Suprapubic skin (tissue), 4 donors: ENCODE results near the gene DFFA. TPM values are rescaled to one million over a fixed set of nuclear protein-coding genes. Genes with fewer than 3 reads are reported as not detected.

ENCODE experiments used
- DNase-seq, 2 donors: peaks; one replicate each; pipeline ENCODE4 v3.0.0-alpha.2; 2019; ENCODE audit warnings: low spot score in 2 of 2
- H3K27ac ChIP-seq: fragments of 200-600 bp; sonication (generic); one replicate; pipeline ENCODE4 v1.5.1; 2019
- H3K27me3 ChIP-seq: fragments of 200-600 bp; sonication (generic); one replicate; pipeline ENCODE4 v1.5.1; 2019
- H3K36me3 ChIP-seq: fragments of 200-600 bp; sonication (generic); one replicate; pipeline ENCODE4 v1.5.1; 2019
- H3K4me1 ChIP-seq: fragments of 200-600 bp; sonication (generic); one replicate; pipeline ENCODE4 v1.5.1; 2019
- H3K4me3 ChIP-seq: fragments of 200-600 bp; sonication (generic); one replicate; pipeline ENCODE4 v1.5.1; 2019; ENCODE audit warnings: mild to moderate bottlenecking
- H3K9me3 ChIP-seq: fragments of 200-600 bp; sonication (generic); one replicate; pipeline ENCODE4 v1.5.1; 2019
- EP300 ChIP-seq: sonication (generic); formaldehyde crosslinking; IDR thresholded peaks from one replicate; pipeline ENCODE4 v1.6.1; 2017; ENCODE audit warnings: antibody characterized with exemption
- POLR2A ChIP-seq, 2 donors: fragments of 450-650 bp; IDR thresholded peaks; one replicate each; pipeline ENCODE4 v1.6.1; 2017; ENCODE audit warnings: antibody characterized with exemption in 2 of 2, mild to moderate bottlenecking in 2 of 2, moderate library complexity in 2 of 2
- POLR2AphosphoS5 ChIP-seq, 3 donors: sonication (generic); formaldehyde crosslinking; IDR thresholded peaks; one replicate each; pipeline ENCODE4 v1.6.1; 2017; ENCODE audit warnings: antibody characterized with exemption in 3 of 3
- whole genome bisulfite sequencing: methylation state at CpG from one replicate; pipeline ENCODE4 v1.1.5; 2018; 5-methylcytosine and 5-hydroxymethylcytosine counted together
- total RNA-seq, 4 donors: library from RNA; depleted of rRNA; stranded (reverse); fragments of >200 nt; gene quantifications; one replicate each; pipeline ENCODE4 v1.1.0, GENCODE V29; 2016
- TF ChIP-seq, protein P1 (sequence below), 2 donors: fragments of 200-600 bp in 1 of 2; fragments of 450-650 bp in 1 of 2; sonication (generic) in 1 of 2; IDR thresholded peaks; one replicate each; pipeline ENCODE4 v1.5.1; 2016 to 2019; ENCODE audit warnings: antibody characterized with exemption in 2 of 2, mild to moderate bottlenecking in 1 of 2, moderate library complexity in 1 of 2

DFFA gene
- total RNA-seq, 4 donors from 2014 or later, result 16.4 to 21.3 (median 20.2) TPM

DNA sequence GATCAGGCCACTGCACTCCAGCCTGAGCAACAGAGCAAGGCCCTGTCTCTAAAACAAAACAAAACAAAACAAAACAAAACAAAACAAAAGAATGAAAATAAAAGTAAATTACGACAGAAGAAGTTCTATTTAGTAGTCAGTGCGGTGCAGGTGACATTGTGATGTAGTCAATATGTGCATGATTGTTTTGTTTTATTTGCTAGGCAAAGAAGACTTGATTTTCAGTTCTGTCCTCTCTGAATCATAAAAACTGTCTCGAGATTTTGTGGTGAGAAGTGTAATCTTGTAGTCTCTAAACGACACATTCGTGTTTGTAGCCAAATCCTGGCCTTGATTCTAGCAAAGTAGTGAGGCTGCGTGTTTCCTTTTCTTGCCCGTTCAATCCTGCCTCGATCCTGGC, 25.9 kb upstream of the DFFA start:
- H3K4me3 ChIP-seq, result no peak overlapping the region
- no peak for DNase-seq
- 86% methylated on average over 8 of the region's 8 CpGs for WGBS
- H3K9me3 ChIP-seq, result no peaks in the 10 kb centered on the region
- H3K27me3 ChIP-seq, result no peaks in the 10 kb centered on the region
- no peak for TF ChIP-seq POLR2AphosphoS5 (IDR thresholded peaks at IDR 0.05)
- TF ChIP-seq POLR2A (IDR thresholded peaks at IDR 0.05), result no peak
- TF ChIP-seq EP300, result no peak
- TF ChIP-seq, protein P1, sequence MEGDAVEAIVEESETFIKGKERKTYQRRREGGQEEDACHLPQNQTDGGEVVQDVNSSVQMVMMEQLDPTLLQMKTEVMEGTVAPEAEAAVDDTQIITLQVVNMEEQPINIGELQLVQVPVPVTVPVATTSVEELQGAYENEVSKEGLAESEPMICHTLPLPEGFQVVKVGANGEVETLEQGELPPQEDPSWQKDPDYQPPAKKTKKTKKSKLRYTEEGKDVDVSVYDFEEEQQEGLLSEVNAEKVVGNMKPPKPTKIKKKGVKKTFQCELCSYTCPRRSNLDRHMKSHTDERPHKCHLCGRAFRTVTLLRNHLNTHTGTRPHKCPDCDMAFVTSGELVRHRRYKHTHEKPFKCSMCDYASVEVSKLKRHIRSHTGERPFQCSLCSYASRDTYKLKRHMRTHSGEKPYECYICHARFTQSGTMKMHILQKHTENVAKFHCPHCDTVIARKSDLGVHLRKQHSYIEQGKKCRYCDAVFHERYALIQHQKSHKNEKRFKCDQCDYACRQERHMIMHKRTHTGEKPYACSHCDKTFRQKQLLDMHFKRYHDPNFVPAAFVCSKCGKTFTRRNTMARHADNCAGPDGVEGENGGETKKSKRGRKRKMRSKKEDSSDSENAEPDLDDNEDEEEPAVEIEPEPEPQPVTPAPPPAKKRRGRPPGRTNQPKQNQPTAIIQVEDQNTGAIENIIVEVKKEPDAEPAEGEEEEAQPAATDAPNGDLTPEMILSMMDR (IDR thresholded peaks at IDR 0.05), result no peak
- no peaks in the 10 kb centered on the region for H3K36me3 ChIP-seq
- H3K27ac ChIP-seq, result no peak overlapping the region
- peaks cover 30% of the 10 kb centered on the region for H3K4me1 ChIP-seq

GRCh38 chr1:10497109-10497508, 24.8 kb upstream of the DFFA start:
- no peaks in the 10 kb centered on the region for H3K27me3 ChIP-seq
- peaks cover 27% of the 10 kb centered on the region for H3K4me1 ChIP-seq
- no peak overlapping the region for H3K4me3 ChIP-seq
- no peaks in the 10 kb centered on the region for H3K36me3 ChIP-seq
- H3K27ac ChIP-seq, result peak overlapping the region; percentile 8
- H3K9me3 ChIP-seq, result no peaks in the 10 kb centered on the region
- TF ChIP-seq EP300 (no peak), POLR2AphosphoS5 (IDR thresholded peaks at IDR 0.05) (no peak), POLR2A (IDR thresholded peaks at IDR 0.05) (no peak)
- TF ChIP-seq, protein P1 (IDR thresholded peaks at IDR 0.05), result no peak
- DNase-seq, result no peak
- 87% methylated on average over 7 of the region's 7 CpGs for WGBS

GRCh38 chr1:10495952-10496351, 23.6 kb upstream of the DFFA start:
- Histone ChIP-seq H3K27me3 (no peaks in the 10 kb centered on the region), H3K4me1 (peaks cover 26% of the 10 kb centered on the region), H3K36me3 (no peaks in the 10 kb centered on the region), H3K9me3 (no peaks in the 10 kb centered on the region), H3K4me3 (no peak overlapping the region), H3K27ac (peak overlapping the region; percentile 87)
- DNase-seq, result peak in 1 of 2 donors; percentile 73
- 56% methylated on average over 14 of the region's 14 CpGs for WGBS
- TF ChIP-seq EP300 (no peak), POLR2A (IDR thresholded peaks at IDR 0.05) (no peak), POLR2AphosphoS5 (IDR thresholded peaks at IDR 0.05) (no peak)
- TF ChIP-seq, protein P1 (IDR thresholded peaks at IDR 0.05), result no peak

DNA sequence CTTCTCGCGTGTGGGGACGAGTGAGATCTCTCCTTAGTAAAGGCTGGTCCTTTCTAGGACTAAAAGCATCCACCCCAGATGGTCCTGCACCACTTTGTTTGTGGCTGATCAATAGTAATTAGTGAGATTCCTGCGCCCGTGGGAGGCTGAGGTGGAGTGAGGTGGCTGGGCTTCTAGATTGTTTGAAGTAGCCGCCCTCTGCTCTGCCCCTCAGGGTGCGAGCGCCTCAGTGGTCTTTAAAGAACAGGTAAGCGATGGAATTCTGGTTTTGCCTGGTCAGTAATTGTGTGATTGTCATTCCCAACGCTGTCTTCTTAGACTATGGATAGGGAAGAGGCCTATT, 23.1 kb upstream of the DFFA start:
- H3K36me3 ChIP-seq, result no peaks in the 10 kb centered on the region
- no peak for DNase-seq
- H3K27me3 ChIP-seq, result no peaks in the 10 kb centered on the region
- WGBS, result 60% methylated on average over 10 of the region's 10 CpGs
- peak overlapping the region; percentile 87 for H3K27ac ChIP-seq
- peak overlapping the region; percentile 33 for H3K4me3 ChIP-seq
- H3K4me1 ChIP-seq, result peaks cover 24% of the 10 kb centered on the region
- no peaks in the 10 kb centered on the region for H3K9me3 ChIP-seq
- no peak for TF ChIP-seq EP300

DNA sequence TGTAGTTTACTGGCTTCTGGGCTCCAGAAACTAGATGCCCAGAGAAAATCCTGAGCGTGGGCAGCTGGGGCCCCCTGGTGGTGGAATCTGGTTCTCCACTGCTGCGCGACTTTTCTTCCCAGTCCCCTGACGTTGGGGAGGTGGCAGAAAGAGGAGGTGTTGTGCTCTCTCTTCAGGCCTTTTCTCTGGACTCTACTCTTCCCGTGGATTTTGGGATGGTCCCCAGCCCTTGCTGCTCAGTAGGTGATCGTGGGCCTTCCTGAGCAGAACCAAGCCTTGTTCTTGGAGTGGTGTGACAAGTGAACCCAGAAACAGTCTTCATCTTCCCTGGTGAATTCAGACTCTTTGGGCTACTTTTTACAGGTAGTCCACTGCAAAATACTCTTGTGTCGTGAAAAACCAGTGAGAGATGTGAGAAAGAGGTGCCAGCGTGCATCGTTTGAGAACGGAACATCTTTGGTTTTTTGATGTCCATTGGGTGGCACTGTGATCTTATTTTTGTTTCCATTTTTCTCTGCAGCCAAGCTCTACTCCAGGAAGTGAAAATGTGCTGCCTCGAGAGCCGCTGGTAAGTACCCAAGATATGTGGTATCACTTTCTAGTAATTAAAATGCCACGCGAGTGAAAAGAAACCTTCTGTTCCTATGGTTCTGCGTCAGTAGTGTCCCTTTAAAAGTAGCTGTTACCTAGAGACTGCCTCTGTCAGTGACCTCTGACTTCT, 22.6 kb upstream of the DFFA start:
- no peaks in the 10 kb centered on the region for H3K9me3 ChIP-seq
- WGBS, result 3% methylated on average over 15 of the region's 15 CpGs
- peak in 1 of 2 donors; percentile 85 for DNase-seq

More for the DNA sequence above, 22.6 kb upstream of the DFFA start:
- Histone ChIP-seq H3K27ac (peak overlapping the region; percentile 87), H3K4me3 (peak overlapping the region; percentile 33), H3K4me1 (peaks cover 22% of the 10 kb centered on the region), H3K27me3 (no peaks in the 10 kb centered on the region), H3K36me3 (no peaks in the 10 kb centered on the region)
- TF ChIP-seq, protein P1 (IDR thresholded peaks at IDR 0.05), result peak; percentile 79 to 93
- TF ChIP-seq POLR2A (IDR thresholded peaks at IDR 0.05), result no peak
- TF ChIP-seq EP300, result no peak
